Pons (tissue), 1 donor: Measurements from ENCODE around the gene FMNL1.

Experiments
- DNase-seq: peaks from one replicate; pipeline ENCODE4 v3.0.0-alpha.2; 2016; ENCODE audit warnings: low spot score

The FMNL1 gene

GRCh38 chr17:45223539-45224528, 2.1 kb downstream of the FMNL1 start:
- DNase-seq = no peak

DNA sequence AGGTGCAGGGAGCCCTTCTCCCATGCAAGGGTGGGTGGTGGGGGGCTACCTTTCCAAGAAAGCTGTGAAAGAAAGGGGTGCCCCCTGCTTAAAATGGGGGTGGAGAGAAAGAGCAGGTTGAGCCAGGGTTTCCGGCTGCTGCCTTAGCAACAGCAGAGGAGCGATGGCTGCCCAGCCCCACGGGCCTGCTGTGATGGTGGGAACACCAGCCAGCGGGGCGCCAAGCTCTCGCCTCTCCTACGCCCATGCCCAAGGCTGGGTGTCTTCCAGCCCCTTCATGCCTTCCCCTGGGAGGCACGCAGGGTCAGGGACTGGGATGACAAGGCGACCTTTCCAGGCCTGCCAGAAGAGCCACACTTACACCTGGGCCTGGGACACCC, 3.0 kb downstream of the FMNL1 start:
- no peak for DNase-seq

DNA sequence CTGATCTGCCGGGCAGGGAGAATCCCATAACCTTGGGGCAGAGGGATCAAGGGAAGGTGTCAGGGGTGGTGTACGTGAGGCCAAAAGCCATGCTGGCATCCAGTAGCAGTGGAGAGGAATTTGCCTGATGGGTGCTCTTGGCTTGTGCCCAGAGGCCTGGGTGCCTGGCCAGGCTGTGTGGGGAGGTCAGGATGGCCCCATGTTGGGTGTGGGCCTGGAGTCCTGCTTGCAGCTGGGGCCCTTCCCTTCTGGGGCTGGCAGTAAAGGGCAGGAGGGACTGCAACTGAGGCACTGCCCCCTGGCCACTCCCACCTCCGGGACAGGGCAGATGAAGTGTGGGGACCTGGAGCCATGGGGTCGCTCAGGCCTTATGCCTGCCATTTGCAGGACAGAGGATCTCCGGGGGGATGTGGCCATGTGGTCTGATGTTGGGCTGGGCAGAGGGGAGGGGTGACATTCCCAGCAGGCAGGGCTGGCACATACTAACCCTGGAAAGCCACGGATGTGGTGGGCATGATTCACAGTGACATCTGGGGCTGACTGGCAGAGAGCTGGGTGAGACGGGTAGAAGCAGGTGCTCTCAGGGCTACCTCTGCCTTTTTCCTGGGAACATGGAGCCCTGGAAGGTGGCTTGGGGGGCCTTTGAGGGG, 3.5 kb downstream of the FMNL1 start:
- DNase-seq = no peak

GRCh38 chr17:45225964-45226530, 4.4 kb downstream of the FMNL1 start:
- DNase-seq = peak; percentile 60

DNA sequence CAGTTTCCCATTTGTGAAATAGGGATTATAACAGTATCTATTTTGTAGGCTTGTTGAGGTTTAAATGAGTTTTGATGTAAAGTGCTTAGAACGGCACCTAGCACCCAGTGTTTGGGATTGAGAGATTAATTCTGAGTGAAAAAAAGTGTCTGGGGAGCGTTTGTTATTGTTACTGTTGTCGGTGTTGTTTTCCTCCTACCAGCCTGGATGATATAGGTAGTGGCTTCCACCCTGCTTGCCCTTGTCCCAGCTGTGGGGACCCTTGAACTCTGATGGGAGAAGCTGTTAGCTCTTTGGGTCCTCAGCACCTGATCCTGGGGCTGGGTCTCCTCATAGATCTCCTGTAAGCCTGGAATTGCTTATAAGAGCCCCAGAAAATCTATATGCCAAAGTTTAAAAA, 4.9 kb downstream of the FMNL1 start:
- DNase-seq = no peak

DNA sequence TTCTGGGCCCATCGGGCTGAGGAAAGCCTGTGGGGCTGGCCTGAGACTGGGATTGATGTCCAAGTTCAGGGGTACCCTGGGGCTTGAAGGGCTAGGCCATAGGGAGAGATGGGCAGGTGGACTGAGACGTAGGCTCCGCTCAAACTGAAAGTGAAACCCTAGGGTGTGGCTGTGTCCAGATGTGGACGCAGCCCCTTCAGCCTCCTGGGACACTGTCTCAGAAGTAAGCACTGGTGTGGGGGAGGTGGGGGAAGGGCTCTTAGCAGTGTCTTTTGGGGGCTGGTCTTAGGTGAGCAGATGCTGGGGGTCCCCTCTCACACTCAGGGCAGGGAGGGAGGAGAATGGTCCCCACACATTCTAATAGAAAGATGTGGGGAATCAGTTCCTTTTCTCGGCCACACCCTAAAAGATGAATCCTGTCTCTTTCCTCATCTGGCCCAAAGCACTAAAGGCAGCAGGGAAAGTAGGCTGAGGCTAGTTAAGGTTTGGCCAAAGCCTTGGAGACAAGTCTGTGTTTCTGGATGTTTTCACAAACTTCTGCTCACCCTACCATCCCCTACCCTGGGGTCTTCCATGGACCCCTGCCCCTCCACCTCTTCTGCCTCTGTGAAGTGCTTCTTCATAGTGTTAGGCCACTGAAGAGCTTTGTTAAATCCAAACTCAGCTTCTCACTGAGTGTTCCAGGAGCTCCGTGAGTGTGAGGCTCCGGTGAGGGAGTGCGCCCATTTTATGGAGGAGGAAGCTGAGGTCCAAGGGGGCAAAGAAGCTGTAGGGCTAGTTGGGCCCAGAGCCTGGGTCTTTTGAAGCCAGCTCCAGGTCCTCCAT, 5.6 kb downstream of the FMNL1 start:
- no peak for DNase-seq

DNA sequence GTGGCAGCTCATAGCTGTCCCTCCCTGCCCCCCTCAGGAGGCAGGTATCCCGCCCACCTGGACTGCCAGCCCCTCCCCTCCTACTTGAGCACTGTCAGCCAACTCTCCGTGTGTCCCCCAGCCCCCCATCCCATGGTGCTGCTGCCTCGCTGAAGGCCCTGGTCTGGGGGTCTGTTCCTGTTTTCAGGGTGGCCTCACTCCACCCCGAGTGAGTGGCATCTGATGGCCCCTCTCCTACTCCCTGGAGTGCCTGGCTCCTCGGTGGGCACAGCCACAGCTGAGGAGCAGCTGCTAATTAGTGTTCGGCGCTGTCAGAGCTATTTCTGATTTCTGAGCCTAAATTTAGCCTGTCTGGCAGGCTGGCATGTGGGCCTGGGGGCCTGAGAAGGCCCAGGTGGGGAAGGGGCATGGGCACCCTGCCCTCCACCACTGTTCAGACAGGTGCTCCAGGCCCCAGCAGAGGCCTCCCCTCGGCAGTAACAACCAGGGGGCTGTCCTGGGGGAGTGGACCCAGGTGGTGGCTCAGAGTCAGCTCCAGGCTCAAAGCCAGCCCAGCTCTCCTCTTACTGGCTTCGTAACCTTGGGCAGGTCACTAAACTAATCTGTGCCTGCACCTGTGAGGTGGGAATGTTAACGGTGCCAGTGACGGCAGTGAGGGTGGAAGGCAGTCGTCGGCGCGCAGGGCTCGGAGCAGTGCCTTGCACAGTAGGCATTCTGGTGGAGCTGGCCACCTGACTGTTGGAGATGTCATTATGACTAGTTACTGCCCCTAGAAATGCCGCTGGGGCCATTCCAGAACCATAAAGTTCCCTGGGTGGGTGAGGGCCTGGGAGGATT, 6.5 kb downstream of the FMNL1 start:
- no peak for DNase-seq

DNA sequence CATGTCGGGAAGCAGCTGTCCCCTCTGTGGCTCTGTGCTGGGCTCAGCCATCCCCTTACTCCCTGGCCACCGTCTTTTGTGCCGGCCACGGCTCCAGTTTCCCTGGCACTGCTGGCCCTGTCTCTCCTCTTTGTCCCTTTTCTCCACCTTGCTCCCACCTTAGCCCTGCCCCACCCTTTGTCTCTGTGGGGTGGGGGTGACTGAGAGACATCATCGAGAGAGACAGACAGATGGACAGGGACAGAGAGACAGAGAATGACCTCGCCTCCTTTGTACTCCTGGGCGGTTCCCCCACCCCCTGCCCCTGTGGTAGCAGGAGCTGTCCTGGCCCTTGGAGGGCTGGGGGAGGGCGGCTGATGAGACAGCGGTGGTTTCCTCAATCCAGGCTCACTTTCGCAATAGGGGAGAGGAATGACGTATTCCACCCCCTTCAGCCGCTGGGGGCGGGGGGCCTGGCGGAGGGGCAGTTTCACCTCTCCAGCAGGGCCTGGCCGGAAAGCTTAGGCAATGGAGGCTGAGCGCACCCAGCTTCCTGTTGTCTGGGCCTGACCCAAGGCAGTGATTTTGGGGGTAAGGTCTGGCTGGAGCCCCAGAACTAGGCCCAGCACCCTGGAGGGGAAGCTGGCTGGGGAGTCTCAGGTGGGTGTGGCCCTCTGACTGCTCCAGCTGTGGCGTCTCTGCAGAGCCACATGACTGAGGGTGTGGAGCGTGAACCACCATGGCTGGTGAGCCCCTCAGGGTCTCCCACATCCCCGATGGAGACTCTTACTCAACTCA, 7.3 kb downstream of the FMNL1 start:
- peak; percentile 72 for DNase-seq

- DNase-seq = no peak
Measured at GRCh38 chr17:45229681-45230409, 8.2 kb downstream of the FMNL1 start.

GRCh38 chr17:45230410-45230786, 8.7 kb downstream of the FMNL1 start:
- DNase-seq = no peak

DNA sequence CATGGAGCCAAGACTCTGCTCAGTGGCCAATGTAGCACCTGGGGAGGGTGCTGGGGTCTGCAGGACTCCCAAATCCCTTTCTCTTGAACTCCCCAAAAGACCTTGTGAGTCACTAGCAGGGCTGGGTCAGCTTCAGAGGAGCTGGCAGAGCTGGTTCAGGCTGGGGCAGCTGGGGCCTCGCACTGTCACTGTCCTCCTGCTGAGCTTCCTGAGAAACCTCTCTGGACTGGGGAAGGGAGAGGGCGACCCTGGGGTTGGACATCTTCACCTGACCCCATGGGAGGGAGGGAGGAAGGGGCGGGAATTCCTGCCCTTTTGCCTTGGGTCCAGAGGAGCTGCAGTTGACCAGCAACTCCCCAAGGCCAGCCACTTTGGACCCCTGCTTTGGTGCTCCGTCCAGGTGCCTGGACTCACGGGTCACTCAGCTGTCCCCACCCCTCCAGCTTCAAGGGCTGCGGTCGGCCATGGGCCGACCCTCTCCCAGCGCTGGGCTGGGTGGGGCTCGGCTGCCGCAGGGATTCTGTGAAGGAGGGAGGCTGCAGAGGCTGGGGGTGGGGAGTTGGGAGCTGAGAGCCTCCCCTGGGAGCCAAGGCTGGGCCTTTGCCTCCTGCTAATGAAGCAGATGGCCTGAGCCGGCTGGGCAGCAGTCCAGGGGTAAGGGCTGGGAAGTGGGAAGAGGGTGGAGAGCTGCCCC, 9.2 kb downstream of the FMNL1 start:
- DNase-seq = no peak

DNA sequence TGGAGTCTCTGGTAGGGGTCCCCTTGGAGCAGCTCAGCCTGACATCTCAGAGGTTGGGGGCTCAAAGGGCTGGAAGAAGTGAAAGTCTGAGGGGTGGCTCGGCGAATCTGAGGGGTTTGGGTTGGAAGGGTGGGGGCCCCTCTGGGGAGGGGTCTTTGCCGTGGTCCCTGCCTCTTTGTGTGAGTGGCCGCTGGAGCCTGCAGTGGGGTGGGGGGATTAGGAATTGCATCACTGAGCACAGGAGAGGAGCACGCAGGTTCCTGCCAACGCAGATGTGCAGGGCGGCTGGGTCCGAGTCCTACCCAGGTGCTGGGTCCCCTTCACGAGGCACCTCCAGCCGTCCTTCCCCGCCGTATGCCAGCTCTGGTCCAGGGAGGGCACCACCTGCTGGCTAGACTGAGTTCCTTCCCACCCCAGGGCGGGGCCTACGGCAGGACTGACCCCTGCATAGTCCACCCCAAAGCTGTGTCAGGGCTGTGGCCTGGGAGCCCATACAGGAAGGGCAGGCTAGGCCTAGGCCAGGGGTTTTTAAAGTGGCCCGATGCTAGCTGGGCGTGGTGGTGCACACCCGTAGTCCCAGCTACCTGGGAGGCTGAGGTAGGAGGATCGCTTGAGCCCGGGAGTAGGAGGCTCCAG, 9.9 kb downstream of the FMNL1 start:
- DNase-seq = no peak

DNA sequence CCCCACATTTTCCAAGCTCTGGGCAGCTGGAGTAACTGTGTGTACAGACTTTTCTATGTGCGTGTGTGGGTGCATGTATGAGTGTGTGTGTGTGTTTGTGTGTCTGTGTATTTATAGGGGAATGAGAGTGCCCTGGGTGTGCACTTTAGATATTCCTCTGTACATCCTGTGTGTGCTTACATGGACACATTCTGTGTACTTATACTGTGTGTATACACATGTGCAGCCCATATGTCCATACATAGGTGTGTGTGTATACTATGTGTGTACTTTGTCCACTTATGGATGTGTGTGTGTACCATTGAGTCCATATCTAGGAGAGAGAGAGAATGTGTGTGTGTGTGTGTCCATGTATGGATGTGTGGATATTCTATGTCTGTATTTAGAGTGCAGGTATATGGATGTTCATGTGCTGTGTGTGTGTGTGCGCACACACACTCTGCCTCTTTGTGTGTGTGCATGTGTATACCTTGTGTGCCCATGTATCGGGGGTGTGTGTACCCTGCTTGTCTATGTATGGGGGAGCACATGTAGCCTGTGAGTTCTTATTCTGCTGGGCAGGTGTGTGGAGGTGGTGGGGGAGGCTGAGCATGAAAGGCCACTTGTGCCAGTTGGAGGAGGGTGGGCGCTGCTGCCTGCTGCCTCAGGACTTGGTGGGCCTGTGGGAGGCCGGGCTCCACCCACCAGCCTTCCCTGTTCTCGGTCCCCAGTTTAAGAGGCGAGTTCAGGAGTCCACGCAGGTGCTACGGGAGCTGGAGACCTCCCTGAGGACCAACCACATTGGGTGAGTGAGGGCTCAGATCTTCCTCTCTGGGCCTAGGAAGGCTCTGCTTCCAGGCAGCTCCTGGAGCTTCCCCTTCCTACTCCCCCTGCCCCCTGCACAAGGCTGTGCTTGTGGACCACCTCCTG, 11.1 kb downstream of the FMNL1 start:
- DNase-seq = no peak

- no peak for DNase-seq
Measured at GRCh38 chr17:45233423-45233924, 11.8 kb downstream of the FMNL1 start.

- DNase-seq = no peak
Measured at GRCh38 chr17:45234641-45235415, 13.1 kb downstream of the FMNL1 start.
